Measurements from ENCODE around the gene REM2.

DNA sequence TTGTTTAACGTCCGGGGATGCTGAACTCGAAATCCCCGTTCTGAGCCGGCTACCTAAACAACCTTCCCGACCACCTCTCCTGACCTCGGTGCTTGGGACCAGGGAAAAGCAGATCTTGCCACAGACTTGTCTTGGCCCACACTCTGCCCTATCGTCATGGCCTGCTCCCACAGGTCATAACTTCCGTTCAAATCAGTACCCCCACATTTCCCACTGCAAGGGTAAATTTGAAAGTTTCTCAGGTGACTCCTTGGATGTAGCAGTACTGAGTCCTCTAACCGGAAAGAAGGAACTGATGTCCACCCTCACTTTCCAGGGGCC lies 36.5 kb downstream of the REM2 start:
- TF ChIP-seq POLR2A (IDR thresholded peaks at IDR 0.05; ENCODE audit: low read depth, low read length) (no peak), MAFK (IDR thresholded peaks at IDR 0.05; ENCODE audit: low read depth, low read length) (no peak), SMC3 (IDR thresholded peaks at IDR 0.05; ENCODE audit: low read depth, low read length) (no peak), RFX5 (IDR thresholded peaks at IDR 0.05; ENCODE audit: low read depth, low read length) (no peak), RCOR1 (IDR thresholded peaks at IDR 0.05; ENCODE audit: insufficient replicate concordance, low read length) (no peak), RAD21 (IDR thresholded peaks at IDR 0.05; ENCODE audit: low read length) (no peak), CEBPB (IDR thresholded peaks at IDR 0.05; ENCODE audit: low read depth, low read length) (no peak), NFE2L2 (IDR thresholded peaks at IDR 0.05; ENCODE audit: low read depth, low read length) (no peak), CHD1 (IDR thresholded peaks at IDR 0.05; ENCODE audit: low read depth, low read length) (no peak), MAZ (IDR thresholded peaks at IDR 0.05; ENCODE audit: borderline replicate concordance, low read depth, low read length) (no peak), BHLHE40 (IDR thresholded peaks at IDR 0.05; ENCODE audit: low read depth, low read length) (no peak)
- TF ChIP-seq, protein P1, sequence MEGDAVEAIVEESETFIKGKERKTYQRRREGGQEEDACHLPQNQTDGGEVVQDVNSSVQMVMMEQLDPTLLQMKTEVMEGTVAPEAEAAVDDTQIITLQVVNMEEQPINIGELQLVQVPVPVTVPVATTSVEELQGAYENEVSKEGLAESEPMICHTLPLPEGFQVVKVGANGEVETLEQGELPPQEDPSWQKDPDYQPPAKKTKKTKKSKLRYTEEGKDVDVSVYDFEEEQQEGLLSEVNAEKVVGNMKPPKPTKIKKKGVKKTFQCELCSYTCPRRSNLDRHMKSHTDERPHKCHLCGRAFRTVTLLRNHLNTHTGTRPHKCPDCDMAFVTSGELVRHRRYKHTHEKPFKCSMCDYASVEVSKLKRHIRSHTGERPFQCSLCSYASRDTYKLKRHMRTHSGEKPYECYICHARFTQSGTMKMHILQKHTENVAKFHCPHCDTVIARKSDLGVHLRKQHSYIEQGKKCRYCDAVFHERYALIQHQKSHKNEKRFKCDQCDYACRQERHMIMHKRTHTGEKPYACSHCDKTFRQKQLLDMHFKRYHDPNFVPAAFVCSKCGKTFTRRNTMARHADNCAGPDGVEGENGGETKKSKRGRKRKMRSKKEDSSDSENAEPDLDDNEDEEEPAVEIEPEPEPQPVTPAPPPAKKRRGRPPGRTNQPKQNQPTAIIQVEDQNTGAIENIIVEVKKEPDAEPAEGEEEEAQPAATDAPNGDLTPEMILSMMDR (conservative IDR thresholded peaks at IDR 0.05; ENCODE audit: low read depth, low read length) = no peak
